GM12878 (cell line): ENCODE data around the gene MYH10. TPM values are rescaled to one million over a fixed set of nuclear protein-coding genes. Genes with fewer than 3 reads are reported as not detected.
A peak's percentile ranks its signal among the peaks of the same experiment; 100 is the strongest.

ENCODE experiments used
- ATAC-seq: fragments of 200-7000 bp; cut with Tn5 transposase; 3 replicates; pipeline ENCODE4 v1.9.1; 2020; ENCODE audit warnings: mild to moderate bottlenecking, moderate library complexity
- BruUV-seq: library from RNA; stranded (reverse); fragments of 400-500 nt; replicated peaks from 2 replicates; lab custom pipeline; 2021; lab: Mats Ljungman, UMichigan
- CTCF ChIA-PET: fragments of 300-600 bp; sonication (Branson Sonifier 250); formaldehyde crosslinking; extraction: SDS; loops from one replicate; lab custom pipeline; 2021; ENCODE audit warnings: inconsistent platforms; lab: Yijun Ruan, JAX
- POLR2A ChIA-PET: fragments of 350-600 bp; formaldehyde crosslinking; extraction: SDS; loops from one replicate; lab custom pipeline; 2021; ENCODE audit warnings: inconsistent platforms; lab: Charles Lee
- RAD21 ChIA-PET: fragments of 300-600 bp; sonication (Branson Sonifier 250); formaldehyde crosslinking; loops from one replicate; lab custom pipeline; 2023; ENCODE audit warnings: antibody characterized with exemption; ENCODE audit not compliant: unreplicated experiment; lab: Charles Lee
- SMC1A ChIA-PET: fragments of 300-600 bp; sonication (Branson Sonifier 250); formaldehyde crosslinking; loops from one replicate; lab custom pipeline; 2023; ENCODE audit not compliant: unreplicated experiment, uncharacterized antibody; lab: Charles Lee
- DNase-seq: peaks from one replicate; pipeline ENCODE4 v3.0.0-alpha.2; 2011; ENCODE audit warnings: low read depth, low spot score
- FAIRE-seq: peaks from 3 replicates; lab custom pipeline; 2011; peaks lifted over from hg19 to GRCh38; lab: Jason Lieb, UNC
- H2AFZ ChIP-seq: 2 replicates; pipeline ENCODE4 v1.6.0; 2011; ENCODE audit warnings: low read depth, low read length, control low read depth; ENCODE audit not compliant: control insufficient read depth
- H3K27ac ChIP-seq: 2 replicates; pipeline ENCODE4 v1.5.1; 2011; ENCODE audit warnings: control low read depth; ENCODE audit not compliant: control insufficient read depth, insufficient read depth
- H3K27me3 ChIP-seq, 2 experiments: replicated peaks in 1 of 2; 2 replicates each; pipeline versions ENCODE4 v1.6.0 to v1.6.1; 2011; ENCODE audit warnings: low read length in 1 of 2; ENCODE audit not compliant: control insufficient read depth in 2 of 2, insufficient read depth in 2 of 2
- H3K36me3 ChIP-seq, 2 experiments: 2 replicates each; pipeline ENCODE4 v1.5.1; 2011; ENCODE audit warnings: low read length in 1 of 2; ENCODE audit not compliant: control insufficient read depth in 2 of 2, insufficient read depth in 2 of 2
- H3K4me1 ChIP-seq: 2 replicates; pipeline ENCODE4 v1.6.1; 2011; ENCODE audit warnings: mild to moderate bottlenecking, low read length, moderate library complexity, mixed read lengths; ENCODE audit not compliant: control insufficient read depth, insufficient read depth
- H3K4me2 ChIP-seq: 2 replicates; pipeline ENCODE4 v1.6.0; 2011; ENCODE audit warnings: control low read depth; ENCODE audit not compliant: control insufficient read depth, insufficient read depth
- H3K4me3 ChIP-seq: fragments of 200-600 bp; sonication (generic); 2 replicates; pipeline ENCODE4 v1.5.1; 2016
- H3K79me2 ChIP-seq: 2 replicates; pipeline ENCODE4 v1.6.0; 2011; ENCODE audit warnings: low read length; ENCODE audit not compliant: control insufficient read depth, insufficient read depth
- H3K9ac ChIP-seq: 2 replicates; pipeline ENCODE4 v1.8.0; 2011; ENCODE audit warnings: low read length, control low read depth, mixed read lengths; ENCODE audit not compliant: control insufficient read depth, insufficient read depth
- H3K9me3 ChIP-seq: replicated peaks from 3 replicates; pipeline ENCODE4 v1.5.1; 2011; ENCODE audit warnings: mild to moderate bottlenecking, low read length; ENCODE audit not compliant: control insufficient read depth, insufficient read depth
- H4K20me1 ChIP-seq: 2 replicates; pipeline ENCODE4 v1.6.0; 2011; ENCODE audit not compliant: control insufficient read depth, insufficient read depth
- BMI1 ChIP-seq: fragments of 450-650 bp; IDR thresholded peaks from 2 replicates; pipeline ENCODE4 v1.6.1; 2016; ENCODE audit warnings: mild to moderate bottlenecking, moderate library complexity, borderline replicate concordance
- CHD4 ChIP-seq: fragments of 200-600 bp; sonication (generic); IDR thresholded peaks from 2 replicates; pipeline ENCODE4 v1.6.1; 2016; ENCODE audit warnings: mild to moderate bottlenecking
- EP300 ChIP-seq, 2 experiments: fragments of 150-350 bp in 1 of 2; IDR thresholded peaks; 2 replicates each; pipeline ENCODE4 v1.6.1; 2011 to 2012; ENCODE audit warnings: low read depth in 2 of 2, low read length in 2 of 2, borderline replicate concordance in 1 of 2, improper control_type of control experiment in 1 of 2, inconsistent platforms in 1 of 2; ENCODE audit not compliant: control insufficient read depth in 1 of 2
- EZH2 ChIP-seq: IDR thresholded peaks from 2 replicates; pipeline ENCODE4 v1.6.1; 2012; ENCODE audit warnings: low read depth, mild to moderate bottlenecking, control low read depth, inconsistent platforms, low read length, borderline replicate concordance; ENCODE audit not compliant: control insufficient read depth
- IKZF2 ChIP-seq, 2 experiments: fragments of 450-650 bp; IDR thresholded peaks; 2 replicates each; pipeline ENCODE4 v1.6.1; 2017; ENCODE audit warnings: mild to moderate bottlenecking in 2 of 2, moderate library complexity in 2 of 2
- JUNB ChIP-seq: IDR thresholded peaks from 2 replicates; pipeline ENCODE4 v1.6.1; 2016; ENCODE audit warnings: antibody characterized with exemption, mild to moderate bottlenecking
- KAT2A ChIP-seq: conservative IDR thresholded peaks from 2 replicates; pipeline ENCODE4 v1.6.1; 2011; ENCODE audit warnings: low read depth, low read length; ENCODE audit not compliant: control insufficient read depth
- NR2C1 ChIP-seq: fragments of 450-650 bp; IDR thresholded peaks from 2 replicates; pipeline ENCODE4 v1.6.1; 2017; ENCODE audit warnings: antibody characterized with exemption, mild to moderate bottlenecking, moderate library complexity
- NR2C2 ChIP-seq: IDR thresholded peaks from 2 replicates; pipeline ENCODE4 v1.6.1; 2011; ENCODE audit warnings: borderline replicate concordance, low read depth; ENCODE audit not compliant: control insufficient read depth, insufficient read length
- POLR2AphosphoS5 ChIP-seq: IDR thresholded peaks from 2 replicates; pipeline ENCODE4 v1.6.1; 2011; ENCODE audit warnings: mild to moderate bottlenecking, low read length, inconsistent platforms
- STAT1 ChIP-seq: fragments of 450-650 bp; conservative IDR thresholded peaks from 2 replicates; pipeline ENCODE4 v1.6.1; 2014; ENCODE audit warnings: antibody characterized with exemption, mild to moderate bottlenecking
- TBL1XR1 ChIP-seq: IDR thresholded peaks from 2 replicates; pipeline ENCODE4 v1.6.1; 2012; ENCODE audit warnings: low read depth, low read length, improper control_type of control experiment
- TCF3 ChIP-seq: IDR thresholded peaks from 2 replicates; pipeline ENCODE4 v1.6.1; 2012; ENCODE audit warnings: low read depth, mild to moderate bottlenecking, low read length, borderline replicate concordance; ENCODE audit not compliant: insufficient read depth
- YBX1 ChIP-seq: fragments of 450-650 bp; IDR thresholded peaks from 2 replicates; pipeline ENCODE4 v1.6.1; 2016; ENCODE audit warnings: antibody characterized with exemption
- ZSCAN29 ChIP-seq: fragments of 450-650 bp; IDR thresholded peaks from 2 replicates; pipeline ENCODE4 v1.6.1; 2017; ENCODE audit warnings: mild to moderate bottlenecking, moderate library complexity
- WGBS: methylation state at CpG from one replicate; pipeline ENCODE4 v1.1.6; 2016; ENCODE audit warnings: low lambda C conversion rate; ENCODE audit not compliant: insufficient replicate concordance, insufficient coverage; ENCODE audit errors: missing lambda C conversion rate; 5-methylcytosine and 5-hydroxymethylcytosine counted together
- in situ Hi-C: fragments of 300-500 bp; cut with MboI; formaldehyde crosslinking; loops from 9 replicates; pipeline ENCODE4 v1.14.3; 2018; ENCODE audit warnings: mixed read lengths
- intact Hi-C: fragments of 100-400 bp; cut with micrococcal nuclease; formaldehyde crosslinking; loops from one replicate; pipeline ENCODE4 v1.14.2; 2022; ENCODE audit not compliant: unreplicated experiment
- polyA plus RNA-seq, 11 experiments: library from polyadenylated mRNA; depleted of rRNA in 4 of 11; unstranded in 6 of 11; stranded (reverse) in 5 of 11; fragments of >200 nt; fragmentation: Nextera tagmentation in 4 of 11; fragmentation: Illumina TruSeq in 1 of 11; extraction: Ambion mirVana in 4 of 11; extraction: Trizol in 1 of 11; gene quantifications; 1 replicate in 1 of 11; 2 replicates in 10 of 11; pipeline versions ENCODE4 v1.2.1 to v1.2.3, GENCODE V29; 2011 to 2016; ENCODE audit warnings: inconsistent platforms in 2 of 11, missing spikeins in 2 of 11, low read depth in 1 of 11
- total RNA-seq, 4 experiments: library from RNA; depleted of rRNA in 3 of 4; stranded (reverse); fragments of >200 nt in 3 of 4; fragmentation: Illumina TruSeq in 1 of 4; extraction: Trizol in 1 of 4; gene quantifications; 2 replicates each; pipeline versions ENCODE4 v1.2.1 to v1.2.3, GENCODE V29; 2013 to 2021
- TF ChIP-seq, protein P1 (sequence below): IDR thresholded peaks from 2 replicates; pipeline ENCODE4 v1.6.1; 2012; ENCODE audit warnings: low read depth, low read length, improper control_type of control experiment
- TF ChIP-seq, protein P2 (sequence below): fragments of 450-650 bp; IDR thresholded peaks from 2 replicates; pipeline ENCODE4 v1.6.1; 2017; ENCODE audit warnings: mild to moderate bottlenecking, moderate library complexity

MYH10 gene
- total and polyA plus RNA-seq, 10 of the 15 experiments (the other 5 are each of a cell fraction or from before 2014, with no cell fraction given) = 0.33 to 7.1 (median 1.0) TPM

DNA sequence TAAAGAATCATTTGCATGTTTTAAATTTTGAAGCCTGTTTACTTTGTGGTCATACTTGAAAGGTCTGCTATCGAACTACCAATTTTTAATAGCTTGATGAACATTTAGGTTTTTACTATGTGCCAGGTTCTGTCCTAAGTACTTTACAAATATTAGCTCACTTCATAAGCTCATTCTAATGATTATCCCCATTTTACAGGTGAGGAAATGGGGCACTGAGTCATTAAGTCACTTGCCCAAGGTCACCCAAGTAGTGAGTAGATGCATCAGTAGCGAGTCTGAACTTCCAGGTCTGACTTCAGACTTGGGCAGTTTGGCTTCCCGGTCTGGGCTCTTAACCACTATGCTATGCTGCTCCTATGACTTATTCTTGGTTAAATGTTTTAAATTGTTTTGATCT, 190.8 kb downstream of the MYH10 start:
- 98% methylated on average over 3 of the region's 3 CpGs for WGBS
- ATAC-seq = no peak
- CTCF ChIA-PET = interaction anchor here (1.1 to 1.4 kb wide), 2 partner anchors 57 to 349 kb away, joined by 3 read pairs; no protein-coding TSS in a partner anchor

DNA sequence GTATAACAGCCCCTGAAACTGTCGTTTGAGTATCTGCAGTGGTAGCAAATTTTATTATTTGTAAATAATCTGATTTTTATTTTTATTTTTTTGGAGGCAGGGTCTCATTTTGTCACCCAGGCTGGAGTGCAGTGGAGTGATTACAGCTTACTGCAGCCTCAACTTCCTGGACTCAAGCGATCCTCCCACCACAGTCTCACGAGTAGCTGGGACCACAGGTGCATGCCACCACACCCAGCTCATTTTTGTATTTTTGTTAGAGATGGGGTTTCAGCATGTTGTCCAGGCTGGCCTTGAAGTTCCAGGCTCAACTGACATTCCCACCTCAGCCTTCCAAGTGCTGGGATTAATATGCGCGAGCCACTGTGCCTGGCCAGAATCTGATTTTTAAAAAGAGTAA, 192.1 kb downstream of the MYH10 start:
- no peak for ATAC-seq
- no peaks in the 10 kb centered on the region; the same call in 1 of the 2 replicates for H4K20me1 ChIP-seq
- H3K79me2 ChIP-seq = peaks cover 65% of the 10 kb centered on the region
- H3K9ac ChIP-seq = no peak overlapping the region
- in situ Hi-C loops (no loop called here), intact Hi-C loops (no loop called here)
- H3K4me1 ChIP-seq = peaks cover 6% of the 10 kb centered on the region
- FAIRE-seq = no peak
- no peaks in the 10 kb centered on the region for H3K27me3 ChIP-seq
- POLR2A ChIA-PET = interaction anchor here (2.3 kb wide), 1 partner anchor 9 kb away, joined by 7 read pairs; no protein-coding TSS in a partner anchor
- 67% methylated on average over 5 of the region's 5 CpGs for WGBS
- CTCF ChIA-PET = interaction anchor here (0.7 to 1.4 kb wide), 3 partner anchors 12 to 56 kb away, joined by 3 read pairs; no protein-coding TSS in a partner anchor
- no TSS peak for BruUV-seq
- DNase-seq = no peak
- no peak overlapping the region for H2AFZ ChIP-seq
- no peaks in the 10 kb centered on the region for H3K9me3 ChIP-seq
- no peak overlapping the region; the same call in 1 of the 2 replicates for H3K4me3 ChIP-seq
- no peak overlapping the region for H3K27ac ChIP-seq
- peak overlapping the region; percentile 53; the same call in 1 of the 2 replicates for H3K4me2 ChIP-seq
- no peaks in the 10 kb centered on the region; a peak in 1 of 4 replicates for H3K36me3 ChIP-seq
- RAD21 ChIA-PET = no interaction called here
- SMC1A ChIA-PET = interaction anchor here (1.9 kb wide), 1 partner anchor 9 kb away, joined by 6 read pairs; no protein-coding TSS in a partner anchor
- TF ChIP-seq KAT2A (no peak), NR2C1 (no peak), TCF3 (no peak), NR2C2 (no peak), JUNB (no peak), BMI1 (no peak)
- TF ChIP-seq, protein P1, sequence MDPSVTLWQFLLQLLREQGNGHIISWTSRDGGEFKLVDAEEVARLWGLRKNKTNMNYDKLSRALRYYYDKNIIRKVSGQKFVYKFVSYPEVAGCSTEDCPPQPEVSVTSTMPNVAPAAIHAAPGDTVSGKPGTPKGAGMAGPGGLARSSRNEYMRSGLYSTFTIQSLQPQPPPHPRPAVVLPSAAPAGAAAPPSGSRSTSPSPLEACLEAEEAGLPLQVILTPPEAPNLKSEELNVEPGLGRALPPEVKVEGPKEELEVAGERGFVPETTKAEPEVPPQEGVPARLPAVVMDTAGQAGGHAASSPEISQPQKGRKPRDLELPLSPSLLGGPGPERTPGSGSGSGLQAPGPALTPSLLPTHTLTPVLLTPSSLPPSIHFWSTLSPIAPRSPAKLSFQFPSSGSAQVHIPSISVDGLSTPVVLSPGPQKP = no peak
- TF ChIP-seq, protein P2, sequence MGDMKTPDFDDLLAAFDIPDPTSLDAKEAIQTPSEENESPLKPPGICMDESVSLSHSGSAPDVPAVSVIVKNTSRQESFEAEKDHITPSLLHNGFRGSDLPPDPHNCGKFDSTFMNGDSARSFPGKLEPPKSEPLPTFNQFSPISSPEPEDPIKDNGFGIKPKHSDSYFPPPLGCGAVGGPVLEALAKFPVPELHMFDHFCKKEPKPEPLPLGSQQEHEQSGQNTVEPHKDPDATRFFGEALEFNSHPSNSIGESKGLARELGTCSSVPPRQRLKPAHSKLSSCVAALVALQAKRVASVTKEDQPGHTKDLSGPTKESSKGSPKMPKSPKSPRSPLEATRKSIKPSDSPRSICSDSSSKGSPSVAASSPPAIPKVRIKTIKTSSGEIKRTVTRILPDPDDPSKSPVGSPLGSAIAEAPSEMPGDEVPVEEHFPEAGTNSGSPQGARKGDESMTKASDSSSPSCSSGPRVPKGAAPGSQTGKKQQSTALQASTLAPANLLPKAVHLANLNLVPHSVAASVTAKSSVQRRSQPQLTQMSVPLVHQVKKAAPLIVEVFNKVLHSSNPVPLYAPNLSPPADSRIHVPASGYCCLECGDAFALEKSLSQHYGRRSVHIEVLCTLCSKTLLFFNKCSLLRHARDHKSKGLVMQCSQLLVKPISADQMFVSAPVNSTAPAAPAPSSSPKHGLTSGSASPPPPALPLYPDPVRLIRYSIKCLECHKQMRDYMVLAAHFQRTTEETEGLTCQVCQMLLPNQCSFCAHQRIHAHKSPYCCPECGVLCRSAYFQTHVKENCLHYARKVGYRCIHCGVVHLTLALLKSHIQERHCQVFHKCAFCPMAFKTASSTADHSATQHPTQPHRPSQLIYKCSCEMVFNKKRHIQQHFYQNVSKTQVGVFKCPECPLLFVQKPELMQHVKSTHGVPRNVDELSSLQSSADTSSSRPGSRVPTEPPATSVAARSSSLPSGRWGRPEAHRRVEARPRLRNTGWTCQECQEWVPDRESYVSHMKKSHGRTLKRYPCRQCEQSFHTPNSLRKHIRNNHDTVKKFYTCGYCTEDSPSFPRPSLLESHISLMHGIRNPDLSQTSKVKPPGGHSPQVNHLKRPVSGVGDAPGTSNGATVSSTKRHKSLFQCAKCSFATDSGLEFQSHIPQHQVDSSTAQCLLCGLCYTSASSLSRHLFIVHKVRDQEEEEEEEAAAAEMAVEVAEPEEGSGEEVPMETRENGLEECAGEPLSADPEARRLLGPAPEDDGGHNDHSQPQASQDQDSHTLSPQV = no peak

More for the DNA sequence above, 190.8 kb downstream of the MYH10 start:
- BruUV-seq = no TSS peak
- DNase-seq = no peak
- SMC1A ChIA-PET = no interaction called here
- no peak overlapping the region for H3K4me3 ChIP-seq
- FAIRE-seq = no peak
- TF ChIP-seq EP300 (IDR thresholded peaks at IDR 0.05; ENCODE audit: borderline replicate concordance in 1 of 2, control insufficient read depth in 1 of 2, low read depth in 2 of 2, low read length in 2 of 2) = no peak
- no peak for TF ChIP-seq POLR2AphosphoS5
- TF ChIP-seq IKZF2 (IDR thresholded peaks at IDR 0.05) = no peak
- TF ChIP-seq CHD4 = no peak
- no peak for TF ChIP-seq YBX1
- TF ChIP-seq ZSCAN29 = no peak
- no peak for TF ChIP-seq TBL1XR1
- TF ChIP-seq STAT1 = no peak
- no peak for TF ChIP-seq EZH2
- TF ChIP-seq, all 136 proteins: peak for 0
- intact Hi-C loops = no loop called here
- Histone ChIP-seq H3K36me3 (peaks cover 0 to 11% of the 10 kb centered on the region in 2 experiments; a peak in 2 of 4 replicates), H2AFZ (no peak overlapping the region), H4K20me1 (peaks cover 2% of the 10 kb centered on the region; the same call in 1 of the 2 replicates), H3K9me3 (no peaks in the 10 kb centered on the region), H3K4me2 (no peak overlapping the region), H3K9ac (no peak overlapping the region), H3K27me3 (no peaks in the 10 kb centered on the region), H3K27ac (no peak overlapping the region), H3K79me2 (peaks cover 65% of the 10 kb centered on the region), H3K4me1 (peaks cover 6% of the 10 kb centered on the region)
- POLR2A ChIA-PET = interaction anchor here (0.7 kb wide), 1 partner anchor 229 kb away, joined by 3 read pairs; the partner anchor contains the start of gene AURKB
- in situ Hi-C loops = no loop called here
- RAD21 ChIA-PET = no interaction called here
